HepG2 (cell line): ENCODE data around the gene NAGS. TPM values are rescaled to one million over a fixed set of nuclear protein-coding genes. Genes with fewer than 3 reads are reported as not detected.

Experiments used
- ATF1 ChIP-seq: IDR thresholded peaks from 2 replicates; pipeline ENCODE4 v1.6.1; 2016; ENCODE audit warnings: mild to moderate bottlenecking, control low read depth
- ATRX ChIP-seq: sonication (generic); formaldehyde crosslinking; IDR thresholded peaks from 2 replicates; pipeline ENCODE4 v1.4.0; 2020; ENCODE audit warnings: missing genetic modification reagents, borderline replicate concordance
- DNMT1 ChIP-seq: sonication (generic); formaldehyde crosslinking; IDR thresholded peaks from 2 replicates; pipeline ENCODE4 v1.5.1; 2020; ENCODE audit warnings: mild to moderate bottlenecking, missing genetic modification reagents
- KLF9 ChIP-seq: IDR thresholded peaks from 2 replicates; pipeline ENCODE4 v1.6.1; 2016; ENCODE audit warnings: low read depth
- MEIS2 ChIP-seq: sonication (generic); formaldehyde crosslinking; IDR thresholded peaks from 2 replicates; pipeline ENCODE4 v1.9.0; 2021; ENCODE audit warnings: mild to moderate bottlenecking, missing genetic modification reagents
- PRMT3 ChIP-seq: sonication (generic); formaldehyde crosslinking; IDR thresholded peaks from 2 replicates; pipeline ENCODE4 v1.8.1; 2022; ENCODE audit warnings: low read depth, mild to moderate bottlenecking, moderate library complexity, missing genetic modification reagents, borderline replicate concordance
- RBFOX2 ChIP-seq: fragments of 200-400 bp; formaldehyde crosslinking; IDR thresholded peaks from 2 replicates; pipeline ENCODE4 v1.6.1; 2017; ENCODE audit warnings: low read depth, mild to moderate bottlenecking, low read length
- SNRNP70 ChIP-seq: fragments of 200-400 bp; formaldehyde crosslinking; IDR thresholded peaks from 2 replicates; pipeline ENCODE4 v1.6.1; 2017; ENCODE audit warnings: mild to moderate bottlenecking, low read depth, low read length, moderate library complexity
- TCF12 ChIP-seq, 2 experiments: fragments of 450-650 bp in 1 of 2; sonication (generic) in 1 of 2; formaldehyde crosslinking in 1 of 2; IDR thresholded peaks; 2 replicates each; pipeline versions ENCODE4 v1.6.1 to v1.8.0; 2017 to 2022; ENCODE audit warnings: antibody characterized with exemption in 1 of 2, mild to moderate bottlenecking in 1 of 2, missing genetic modification reagents in 1 of 2, moderate library complexity in 1 of 2
- TCF7L2 ChIP-seq: IDR thresholded peaks from 2 replicates; pipeline ENCODE4 v1.6.1; 2011; ENCODE audit warnings: mild to moderate bottlenecking, low read depth, low read length, moderate library complexity
- ZBTB39 ChIP-seq: sonication (generic); formaldehyde crosslinking; IDR thresholded peaks from 2 replicates; pipeline ENCODE4 v1.5.0; 2020; ENCODE audit warnings: missing genetic modification reagents
- ZNF17 ChIP-seq: sonication (generic); formaldehyde crosslinking; IDR thresholded peaks from 2 replicates; pipeline ENCODE4 v1.5.0; 2020; ENCODE audit warnings: mild to moderate bottlenecking, missing genetic modification reagents
- ZNF264 ChIP-seq: sonication (generic); formaldehyde crosslinking; IDR thresholded peaks from 2 replicates; pipeline ENCODE4 v1.4.0; 2020; ENCODE audit warnings: missing genetic modification reagents
- ZNF382 ChIP-seq: sonication (generic); formaldehyde crosslinking; IDR thresholded peaks from 2 replicates; pipeline ENCODE4 v1.5.0; 2020; ENCODE audit warnings: missing genetic modification reagents, mild to moderate bottlenecking, borderline replicate concordance
- ZNF605 ChIP-seq: sonication (generic); formaldehyde crosslinking; IDR thresholded peaks from 2 replicates; pipeline ENCODE4 v1.8.0; 2022; ENCODE audit warnings: mild to moderate bottlenecking, missing genetic modification reagents
- ZNF629 ChIP-seq: sonication (generic); formaldehyde crosslinking; conservative IDR thresholded peaks from 2 replicates; pipeline ENCODE4 v1.5.0; 2020; ENCODE audit warnings: missing genetic modification reagents
- ZNF749 ChIP-seq: sonication (generic); formaldehyde crosslinking; IDR thresholded peaks from 2 replicates; pipeline ENCODE4 v1.8.0; 2022; ENCODE audit warnings: mild to moderate bottlenecking, missing genetic modification reagents, moderate library complexity, borderline replicate concordance
- ZNF878 ChIP-seq: sonication (generic); formaldehyde crosslinking; IDR thresholded peaks from 2 replicates; pipeline ENCODE4 v1.8.1; 2023; ENCODE audit warnings: mild to moderate bottlenecking, missing genetic modification reagents, moderate library complexity
- polyA plus RNA-seq, 8 experiments: library from polyadenylated mRNA; depleted of rRNA in 3 of 8; stranded (reverse) in 7 of 8; unstranded in 1 of 8; fragments of >200 nt; fragmentation: Illumina TruSeq in 4 of 8; extraction: Trizol in 4 of 8; gene quantifications; 2 replicates each; pipeline versions ENCODE4 v1.2.1 to v1.2.3, GENCODE V29; 2011 to 2016; ENCODE audit warnings: low read depth in 4 of 8, missing spikeins in 1 of 8, mixed read lengths in 1 of 8; ENCODE audit not compliant: insufficient read depth in 1 of 8
- total RNA-seq, 5 experiments: library from RNA; depleted of rRNA; stranded (reverse); fragments of >200 nt; fragmentation: Illumina TruSeq; extraction: Trizol; gene quantifications; 2 replicates each; pipeline ENCODE4 v1.2.3, GENCODE V29; 2016; ENCODE audit warnings: low read depth in 1 of 5
- TF ChIP-seq, protein P1 (sequence below): sonication (generic); formaldehyde crosslinking; IDR thresholded peaks from 2 replicates; pipeline ENCODE4 v1.4.0; 2020; ENCODE audit warnings: mild to moderate bottlenecking, missing genetic modification reagents
- TF ChIP-seq, protein P2 (sequence below): sonication (generic); formaldehyde crosslinking; IDR thresholded peaks from 2 replicates; pipeline ENCODE4 v1.8.0; 2022; ENCODE audit warnings: mild to moderate bottlenecking, missing genetic modification reagents; ENCODE audit not compliant: insufficient replicate concordance
- TF ChIP-seq, protein P3 (sequence below): sonication (generic); formaldehyde crosslinking; IDR thresholded peaks from 2 replicates; pipeline ENCODE4 v1.4.0; 2020; ENCODE audit warnings: missing genetic modification reagents, mild to moderate bottlenecking, borderline replicate concordance
- TF ChIP-seq, protein P4 (sequence below): IDR thresholded peaks from 2 replicates; pipeline ENCODE4 v1.6.1; 2016

NAGS gene
- total and polyA plus RNA-seq, 2 of the 13 experiments (the other 11 are each of a cell fraction or from before 2014, with no cell fraction given): 4.3 to 5.1 TPM

DNA sequence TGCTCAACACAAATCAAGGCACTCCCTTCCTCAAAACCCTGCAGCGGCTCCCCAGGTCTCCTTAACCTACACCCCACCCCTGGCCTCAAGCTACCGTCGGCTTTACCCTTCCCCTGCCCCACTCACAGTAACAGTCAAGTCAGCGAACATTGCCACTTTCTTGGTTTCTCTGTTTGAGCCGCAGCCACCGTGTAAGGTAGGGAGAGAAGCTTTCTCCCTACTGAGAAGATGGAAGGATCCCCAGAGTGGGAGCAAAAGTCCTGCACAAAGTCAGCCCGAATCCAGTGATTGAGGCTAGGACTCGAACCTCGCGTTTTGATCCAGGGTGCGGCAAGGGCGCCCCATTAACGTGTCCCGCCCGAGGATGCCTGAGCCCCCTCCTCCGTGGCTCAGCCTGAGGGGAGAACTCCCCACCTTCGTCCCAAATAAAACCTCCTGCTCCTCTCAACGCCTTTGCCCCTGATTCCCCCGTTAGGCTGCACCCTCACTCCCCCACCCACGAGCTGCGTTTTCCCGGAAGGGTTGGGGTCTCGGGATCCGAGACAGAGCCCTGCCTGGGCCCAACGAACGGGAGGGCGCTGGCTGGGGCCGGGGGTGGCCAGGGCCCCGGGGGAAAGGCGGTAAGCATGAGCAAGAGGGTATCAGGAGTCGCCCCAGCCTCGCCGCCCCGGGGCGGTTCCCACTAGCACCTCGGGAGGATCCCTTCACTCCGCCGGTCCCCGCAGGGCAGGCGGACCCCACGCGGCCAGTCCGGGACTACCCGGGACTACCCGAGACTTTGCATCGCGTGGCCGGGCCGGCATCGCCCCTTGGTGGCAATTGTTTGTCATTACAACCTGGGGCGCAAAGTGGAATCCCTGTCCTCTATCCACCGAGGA lies 9.9 kb upstream of the NAGS start (continued):
- TF ChIP-seq, protein P1, sequence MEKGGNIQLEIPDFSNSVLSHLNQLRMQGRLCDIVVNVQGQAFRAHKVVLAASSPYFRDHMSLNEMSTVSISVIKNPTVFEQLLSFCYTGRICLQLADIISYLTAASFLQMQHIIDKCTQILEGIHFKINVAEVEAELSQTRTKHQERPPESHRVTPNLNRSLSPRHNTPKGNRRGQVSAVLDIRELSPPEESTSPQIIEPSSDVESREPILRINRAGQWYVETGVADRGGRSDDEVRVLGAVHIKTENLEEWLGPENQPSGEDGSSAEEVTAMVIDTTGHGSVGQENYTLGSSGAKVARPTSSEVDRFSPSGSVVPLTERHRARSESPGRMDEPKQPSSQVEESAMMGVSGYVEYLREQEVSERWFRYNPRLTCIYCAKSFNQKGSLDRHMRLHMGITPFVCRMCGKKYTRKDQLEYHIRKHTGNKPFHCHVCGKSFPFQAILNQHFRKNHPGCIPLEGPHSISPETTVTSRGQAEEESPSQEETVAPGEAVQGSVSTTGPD: no peak
- no peak for TF ChIP-seq PRMT3 (CRISPR knock-in tag)
- TF ChIP-seq MEIS2 (CRISPR knock-in tag): no peak
- no peak for TF ChIP-seq ATRX (CRISPR knock-in tag)
- TF ChIP-seq DNMT1: no peak
- TF ChIP-seq ZBTB39 (CRISPR knock-in tag): no peak
- TF ChIP-seq, protein P2, sequence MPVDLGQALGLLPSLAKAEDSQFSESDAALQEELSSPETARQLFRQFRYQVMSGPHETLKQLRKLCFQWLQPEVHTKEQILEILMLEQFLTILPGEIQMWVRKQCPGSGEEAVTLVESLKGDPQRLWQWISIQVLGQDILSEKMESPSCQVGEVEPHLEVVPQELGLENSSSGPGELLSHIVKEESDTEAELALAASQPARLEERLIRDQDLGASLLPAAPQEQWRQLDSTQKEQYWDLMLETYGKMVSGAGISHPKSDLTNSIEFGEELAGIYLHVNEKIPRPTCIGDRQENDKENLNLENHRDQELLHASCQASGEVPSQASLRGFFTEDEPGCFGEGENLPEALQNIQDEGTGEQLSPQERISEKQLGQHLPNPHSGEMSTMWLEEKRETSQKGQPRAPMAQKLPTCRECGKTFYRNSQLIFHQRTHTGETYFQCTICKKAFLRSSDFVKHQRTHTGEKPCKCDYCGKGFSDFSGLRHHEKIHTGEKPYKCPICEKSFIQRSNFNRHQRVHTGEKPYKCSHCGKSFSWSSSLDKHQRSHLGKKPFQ (CRISPR knock-in tag): no peak
- TF ChIP-seq, protein P3, sequence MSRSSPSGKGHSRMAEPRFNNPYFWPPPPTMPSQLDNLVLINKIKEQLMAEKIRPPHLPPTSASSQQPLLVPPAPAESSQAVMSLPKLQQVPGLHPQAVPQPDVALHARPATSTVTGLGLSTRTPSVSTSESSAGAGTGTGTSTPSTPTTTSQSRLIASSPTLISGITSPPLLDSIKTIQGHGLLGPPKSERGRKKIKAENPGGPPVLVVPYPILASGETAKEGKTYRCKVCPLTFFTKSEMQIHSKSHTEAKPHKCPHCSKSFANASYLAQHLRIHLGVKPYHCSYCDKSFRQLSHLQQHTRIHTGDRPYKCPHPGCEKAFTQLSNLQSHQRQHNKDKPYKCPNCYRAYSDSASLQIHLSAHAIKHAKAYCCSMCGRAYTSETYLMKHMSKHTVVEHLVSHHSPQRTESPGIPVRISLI (CRISPR knock-in tag): no peak
- TF ChIP-seq ZNF629 (CRISPR knock-in tag): 0 out of 2 replicates have a peak, but pooled peaks have one; percentile 20
- no peak for TF ChIP-seq ZNF382 (CRISPR knock-in tag)
- TF ChIP-seq ATF1 (CRISPR knock-in tag): no peak
- no peak for TF ChIP-seq TCF7L2
- TF ChIP-seq KLF9: no peak
- no peak for TF ChIP-seq RBFOX2
- peak; percentile 80; the same call in 1 of the 2 replicates for TF ChIP-seq ZNF605 (CRISPR knock-in tag)
- TF ChIP-seq, protein P4, sequence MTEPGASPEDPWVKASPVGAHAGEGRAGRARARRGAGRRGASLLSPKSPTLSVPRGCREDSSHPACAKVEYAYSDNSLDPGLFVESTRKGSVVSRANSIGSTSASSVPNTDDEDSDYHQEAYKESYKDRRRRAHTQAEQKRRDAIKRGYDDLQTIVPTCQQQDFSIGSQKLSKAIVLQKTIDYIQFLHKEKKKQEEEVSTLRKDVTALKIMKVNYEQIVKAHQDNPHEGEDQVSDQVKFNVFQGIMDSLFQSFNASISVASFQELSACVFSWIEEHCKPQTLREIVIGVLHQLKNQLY (CRISPR knock-in tag): no peak
- TF ChIP-seq ZNF264 (CRISPR knock-in tag): no peak
- no peak for TF ChIP-seq ZNF878 (CRISPR knock-in tag)
- no peak for TF ChIP-seq TCF12 (IDR thresholded peaks at IDR 0.05)
- TF ChIP-seq TCF12 (CRISPR knock-in tag; IDR thresholded peaks at IDR 0.05): no peak
- no peak for TF ChIP-seq SNRNP70
- TF ChIP-seq ZNF749 (CRISPR knock-in tag): no peak
- TF ChIP-seq ZNF17 (CRISPR knock-in tag): no peak
